ENCODE measurements around the gene SPHKAP. TPM values are rescaled to one million over a fixed set of nuclear protein-coding genes. Genes with fewer than 3 reads are reported as not detected.
"Not testable (repeated sequence)": the region's sequence is repeated elsewhere in the genome, so short reads cannot be mapped to it uniquely, and the experiment has no call there.

The SPHKAP gene
- total and polyA plus RNA-seq, 11 donors = 8.3 to 150 (median 70.2) TPM

DNA sequence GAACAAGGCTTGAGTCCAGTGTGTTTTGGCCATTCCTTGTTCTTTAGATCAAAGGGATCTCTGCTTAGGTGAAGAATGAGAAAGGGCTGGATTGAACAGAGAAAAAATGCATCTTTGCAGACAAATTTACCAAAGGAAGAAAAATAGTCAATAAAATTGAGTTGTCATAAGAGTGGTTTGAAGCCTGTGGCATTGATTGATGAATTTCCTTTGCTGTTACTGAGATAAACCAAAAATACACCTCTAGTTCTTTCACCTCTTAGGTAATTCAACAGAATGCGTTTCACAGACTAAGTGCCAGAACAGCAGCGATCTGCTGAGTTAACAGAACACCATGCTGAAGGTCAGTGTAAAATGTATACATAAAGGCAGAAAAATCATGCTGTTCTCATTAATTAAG is 96.8 kb downstream of the SPHKAP start:
- H3K27ac ChIP-seq = no peak overlapping the region
- intact Hi-C loops (cut with DNase I) = no loop called here
- no peaks in the 10 kb centered on the region for H3K27me3 ChIP-seq
- TF ChIP-seq POLR2A (IDR thresholded peaks at IDR 0.05) (no peak), CTCF (IDR thresholded peaks at IDR 0.05) (no peak)
- H3K4me3 ChIP-seq = no peak overlapping the region
- H3K4me1 ChIP-seq = no peaks in the 10 kb centered on the region
- 19 to 24% (median 22%) methylated on average over 2 of the region's 2 CpGs for WGBS, 4 donors
- no peaks in the 10 kb centered on the region for H3K36me3 ChIP-seq
- DNase-seq (no peak), ATAC-seq (no peak)
- peaks cover 0 to 16% (median 1%) of the 10 kb centered on the region in 12 donors for H3K9me3 ChIP-seq

GRCh38 chr2:228083131-228083530 is 98.4 kb downstream of the SPHKAP start:
- no peaks in the 10 kb centered on the region for H3K36me3 ChIP-seq
- H3K27me3 ChIP-seq = no peaks in the 10 kb centered on the region
- H3K27ac ChIP-seq = no peak overlapping the region
- H3K4me3 ChIP-seq = no peak overlapping the region
- TF ChIP-seq CTCF (IDR thresholded peaks at IDR 0.05) (no peak), POLR2A (IDR thresholded peaks at IDR 0.05) (no peak)
- H3K4me1 ChIP-seq = no peaks in the 10 kb centered on the region
- DNase-seq (no peak), ATAC-seq (no peak)
- intact Hi-C loops (cut with DNase I) = no loop called here
- 91 to 97% (median 92%) methylated on average over 2 of the region's 2 CpGs for WGBS, 4 donors
- peaks cover 0 to 5% (median 0%) of the 10 kb centered on the region in 12 donors for H3K9me3 ChIP-seq

DNA sequence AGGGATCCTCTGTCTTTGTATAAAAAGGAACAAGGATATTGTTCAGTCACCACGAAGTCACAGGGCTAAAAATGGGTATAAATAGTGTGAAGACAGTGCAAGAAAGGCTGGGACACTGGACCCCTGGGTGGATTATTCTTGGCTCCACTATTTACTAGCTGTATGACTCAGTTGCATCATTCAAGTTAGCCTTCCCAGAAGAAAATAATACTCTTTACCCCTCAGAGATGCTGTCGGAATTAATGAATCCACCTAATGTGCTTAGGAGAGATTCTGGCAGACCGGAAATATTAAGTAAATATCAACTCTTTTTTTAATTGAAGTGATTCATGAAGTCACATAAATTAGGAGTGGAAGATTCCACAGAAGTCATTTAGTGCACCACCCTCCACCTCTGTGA is 98.9 kb downstream of the SPHKAP start:
- TF ChIP-seq CTCF (IDR thresholded peaks at IDR 0.05) = no peak
- no peak for TF ChIP-seq POLR2A (IDR thresholded peaks at IDR 0.05)
- intact Hi-C loops (cut with DNase I) = no loop called here
- 66 to 80% (median 78%) methylated on average over 3 of the region's 3 CpGs for WGBS, 4 donors
- no peaks in the 10 kb centered on the region for H3K4me1 ChIP-seq
- H3K9me3 ChIP-seq = peaks cover 0 to 3% (median 0%) of the 10 kb centered on the region in 12 donors
- no peaks in the 10 kb centered on the region for H3K36me3 ChIP-seq
- H3K27ac ChIP-seq = no peak overlapping the region
- DNase-seq (no peak), ATAC-seq (no peak)
- no peaks in the 10 kb centered on the region for H3K27me3 ChIP-seq
- H3K4me3 ChIP-seq = no peak overlapping the region

DNA sequence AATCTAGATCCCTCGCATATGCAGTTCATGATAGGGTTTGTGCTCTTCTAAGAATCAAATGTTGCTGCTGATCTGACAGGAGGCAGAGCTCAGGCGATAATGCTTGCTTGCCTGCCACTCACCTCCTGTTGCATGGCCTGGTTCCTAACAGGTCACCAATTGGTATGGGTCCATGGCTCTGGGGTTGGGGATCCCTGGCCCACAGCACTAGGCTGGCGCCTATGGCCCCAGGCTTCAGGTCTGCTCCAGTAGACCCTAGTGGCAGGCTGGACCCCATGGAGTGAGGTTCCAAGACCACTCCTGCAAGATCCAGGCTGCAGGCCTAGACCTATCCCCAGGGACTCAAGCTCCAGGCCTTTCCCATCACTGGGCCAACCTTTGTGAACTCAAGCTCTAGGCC is 102.3 kb downstream of the SPHKAP start:
- peaks cover 0 to 16% (median 0%) of the 10 kb centered on the region in 12 donors for H3K4me1 ChIP-seq
- H3K9me3 ChIP-seq = peaks cover 0 to 3% (median 0%) of the 10 kb centered on the region in 12 donors
- no peaks in the 10 kb centered on the region for H3K36me3 ChIP-seq
- TF ChIP-seq CTCF (IDR thresholded peaks at IDR 0.05) (no peak), POLR2A (IDR thresholded peaks at IDR 0.05) (no peak)
- no peak overlapping the region for H3K4me3 ChIP-seq
- H3K27me3 ChIP-seq = no peaks in the 10 kb centered on the region
- no peak overlapping the region for H3K27ac ChIP-seq
- intact Hi-C loops (cut with DNase I) = no loop called here
- ATAC-seq = peak in 1 of 4 donors; percentile 51
- WGBS, 4 donors = 89 to 97% (median 92%) methylated on average over 3 of the region's 3 CpGs
- no peak for DNase-seq

GRCh38 chr2:228076695-228077094 is 104.8 kb downstream of the SPHKAP start:
- H3K27me3 ChIP-seq; H3K4me3 ChIP-seq; ATAC-seq; DNase-seq; intact Hi-C loops (cut with DNase I); H3K36me3 ChIP-seq; H3K9me3 ChIP-seq; H3K27ac ChIP-seq: not testable (repeated sequence)
- WGBS, 4 donors = 46 to 100% (median 65%) methylated on average over 1 of the region's 1 CpG
- H3K4me1 ChIP-seq = peaks cover 0 to 16% (median 0%) of the 10 kb centered on the region in 12 donors
